Activated effector memory CD4-positive, alpha-beta T cell treated with anti-CD3 and anti-CD28 coated beads, Interleukin-2, amount 50 U/mL, for 16 hours (primary cell): ENCODE data around the gene ARHGEF26.

Experiments
- DNase-seq: peaks from one replicate; pipeline ENCODE4 v3.0.0-alpha.2; 2020

Gene ARHGEF26

GRCh38 chr3:154273381-154273780, 152.2 kb downstream of the ARHGEF26 start:
- no peak for DNase-seq

GRCh38 chr3:154274348-154274747, 153.2 kb downstream of the ARHGEF26 start:
- no peak for DNase-seq

DNA sequence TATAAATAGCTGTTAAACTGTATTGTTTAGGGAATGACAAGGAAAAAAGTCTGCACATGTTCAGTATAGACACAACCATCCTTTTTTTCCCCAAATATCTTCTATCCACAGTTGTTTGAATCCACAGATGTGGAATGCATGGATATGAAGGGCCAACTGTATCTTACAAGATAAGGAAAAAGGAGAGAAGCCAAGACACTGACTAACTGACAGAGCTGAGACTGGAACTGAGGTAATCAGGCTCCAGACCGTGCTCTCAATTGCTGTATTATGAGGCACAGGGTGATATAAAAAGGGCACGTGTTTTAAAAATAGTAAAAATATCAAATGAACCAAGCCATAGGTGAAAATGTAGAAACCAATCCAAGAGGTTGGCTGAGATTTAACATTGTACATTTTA, 154.1 kb downstream of the ARHGEF26 start:
- no peak for DNase-seq

GRCh38 chr3:154275965-154276364, 154.8 kb downstream of the ARHGEF26 start:
- DNase-seq, result no peak

- DNase-seq, result no peak
Observed at GRCh38 chr3:154280161-154280560, 159.0 kb downstream of the ARHGEF26 start.

GRCh38 chr3:154285221-154285620, 164.0 kb downstream of the ARHGEF26 start:
- DNase-seq, result no peak

DNA sequence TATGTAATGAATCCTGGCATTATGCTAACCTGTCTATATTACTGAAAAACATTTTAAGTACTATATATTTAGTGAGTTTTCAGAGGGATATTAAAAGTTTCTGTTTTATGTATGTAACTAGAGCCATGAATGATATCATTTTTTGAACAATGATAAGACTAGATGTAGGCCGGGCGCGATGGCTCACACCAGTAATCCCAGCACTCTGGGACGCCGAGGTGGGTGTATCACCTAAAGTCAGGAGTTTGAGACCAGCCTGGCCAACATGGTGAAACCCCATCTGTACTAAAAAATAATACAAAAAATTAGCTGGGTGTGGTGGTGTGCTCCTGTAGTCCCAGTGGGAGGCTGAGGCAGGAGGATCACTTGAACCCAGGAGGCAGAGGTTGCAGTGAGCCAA, 169.0 kb downstream of the ARHGEF26 start:
- DNase-seq, result no peak

DNA sequence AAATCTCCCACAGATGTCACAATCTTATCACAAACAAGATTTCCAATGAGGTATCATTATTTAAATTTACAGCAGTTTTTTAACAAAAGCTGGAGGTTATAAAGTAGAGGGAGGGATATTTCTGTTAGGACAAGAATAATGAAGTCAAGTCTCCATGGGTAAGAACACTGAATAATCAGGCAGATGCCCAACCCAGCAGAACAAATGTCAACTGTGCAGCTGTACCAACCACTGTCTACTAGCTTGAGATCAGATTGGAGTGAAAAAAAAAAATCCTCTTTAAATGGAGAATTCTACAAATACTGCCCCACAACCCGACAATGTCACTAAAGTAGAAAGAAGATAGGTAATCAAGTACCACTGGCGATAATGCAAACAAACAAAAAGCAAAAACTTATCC, 172.8 kb downstream of the ARHGEF26 start:
- no peak for DNase-seq

DNA sequence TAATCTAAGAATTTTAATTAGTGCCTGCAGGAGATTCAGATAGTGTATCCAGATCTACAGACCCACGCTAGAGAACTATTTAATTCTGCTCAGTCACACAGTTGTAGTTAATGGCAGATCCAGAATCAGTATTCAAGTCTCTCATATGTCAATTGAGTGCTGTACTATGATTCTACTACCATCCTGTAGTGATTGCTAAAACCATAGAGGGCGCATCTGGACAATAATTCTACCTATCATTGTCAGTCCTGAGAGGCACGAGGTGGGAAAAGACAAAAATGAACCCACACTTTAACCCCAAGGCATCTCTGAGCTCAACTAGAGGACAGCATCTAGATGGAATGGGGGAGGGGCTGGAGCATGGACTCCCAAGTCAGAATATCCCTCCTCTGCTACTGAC, 180.4 kb downstream of the ARHGEF26 start:
- no peak for DNase-seq

GRCh38 chr3:154304116-154304786, 183.1 kb downstream of the ARHGEF26 start:
- no peak for DNase-seq

- no peak for DNase-seq
Observed at GRCh38 chr3:154304936-154305335, 183.7 kb downstream of the ARHGEF26 start.

GRCh38 chr3:154307363-154307762, 186.2 kb downstream of the ARHGEF26 start:
- DNase-seq, result no peak
